ENCODE measurements around the gene PMM2. TPM values are rescaled to one million over a fixed set of nuclear protein-coding genes. Genes with fewer than 3 reads are reported as not detected.

Gene PMM2
- total RNA-seq, 6 donors from 2014 or later = 27.2 to 37.1 (median 29.8) TPM

DNA sequence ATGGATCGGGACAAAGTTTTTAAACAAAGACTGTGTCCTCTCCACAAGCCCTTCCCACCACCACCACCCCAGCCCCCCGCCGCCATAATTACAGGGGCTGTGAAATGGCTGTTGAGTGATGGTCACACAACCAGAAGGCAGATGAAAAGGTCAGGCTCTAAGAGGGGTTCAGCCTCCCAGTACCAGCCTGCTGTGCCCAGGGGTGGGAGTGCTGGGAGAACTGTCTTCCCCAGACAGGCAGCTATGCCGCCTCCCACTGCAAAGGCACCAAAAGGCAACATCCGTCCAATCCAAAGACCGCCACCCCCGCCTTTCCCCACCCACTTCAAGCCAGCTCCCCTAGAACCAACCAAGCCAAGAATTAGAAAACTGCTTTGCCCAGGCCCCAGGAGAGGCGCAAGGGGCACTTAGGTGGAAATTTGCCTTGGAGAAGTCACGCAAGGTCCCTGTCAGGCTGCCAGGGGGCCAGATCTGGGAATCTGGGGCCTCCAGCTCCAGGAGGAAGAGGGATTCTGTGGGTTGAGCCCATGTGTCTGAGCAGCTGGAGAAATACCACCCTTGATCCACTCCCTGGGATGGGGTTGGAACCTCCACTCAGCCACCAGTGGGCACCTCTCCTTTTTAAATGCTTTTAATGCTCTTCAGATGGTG is 56.8 kb downstream of the PMM2 start:
- 85 to 90% methylated on average over 8 to 9 of the region's 9 CpGs for WGBS, 2 donors
- H3K9me3 ChIP-seq = no peaks in the 10 kb centered on the region
- no peak for ATAC-seq (ENCODE audit: low FRiP score in 2 of 2)
- H3K36me3 ChIP-seq = peaks cover 4 to 77% (median 56%) of the 10 kb centered on the region in 4 donors
- no peaks in the 10 kb centered on the region for H3K27me3 ChIP-seq
- peak in 1 of 2 donors; percentile 16 for DNase-seq
- peaks cover 29 to 70% (median 46%) of the 10 kb centered on the region in 4 donors for H3K4me1 ChIP-seq
- no peak overlapping the region for H3K4me3 ChIP-seq
- TF ChIP-seq POLR2AphosphoS5 (IDR thresholded peaks at IDR 0.05) (no peak), POLR2A (IDR thresholded peaks at IDR 0.05) (no peak), EP300 (IDR thresholded peaks at IDR 0.05) (no peak)
- TF ChIP-seq, protein P1, sequence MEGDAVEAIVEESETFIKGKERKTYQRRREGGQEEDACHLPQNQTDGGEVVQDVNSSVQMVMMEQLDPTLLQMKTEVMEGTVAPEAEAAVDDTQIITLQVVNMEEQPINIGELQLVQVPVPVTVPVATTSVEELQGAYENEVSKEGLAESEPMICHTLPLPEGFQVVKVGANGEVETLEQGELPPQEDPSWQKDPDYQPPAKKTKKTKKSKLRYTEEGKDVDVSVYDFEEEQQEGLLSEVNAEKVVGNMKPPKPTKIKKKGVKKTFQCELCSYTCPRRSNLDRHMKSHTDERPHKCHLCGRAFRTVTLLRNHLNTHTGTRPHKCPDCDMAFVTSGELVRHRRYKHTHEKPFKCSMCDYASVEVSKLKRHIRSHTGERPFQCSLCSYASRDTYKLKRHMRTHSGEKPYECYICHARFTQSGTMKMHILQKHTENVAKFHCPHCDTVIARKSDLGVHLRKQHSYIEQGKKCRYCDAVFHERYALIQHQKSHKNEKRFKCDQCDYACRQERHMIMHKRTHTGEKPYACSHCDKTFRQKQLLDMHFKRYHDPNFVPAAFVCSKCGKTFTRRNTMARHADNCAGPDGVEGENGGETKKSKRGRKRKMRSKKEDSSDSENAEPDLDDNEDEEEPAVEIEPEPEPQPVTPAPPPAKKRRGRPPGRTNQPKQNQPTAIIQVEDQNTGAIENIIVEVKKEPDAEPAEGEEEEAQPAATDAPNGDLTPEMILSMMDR (IDR thresholded peaks at IDR 0.05) = no peak
- peak overlapping the region; percentile 43 to 86 (median 66) for H3K27ac ChIP-seq

DNA sequence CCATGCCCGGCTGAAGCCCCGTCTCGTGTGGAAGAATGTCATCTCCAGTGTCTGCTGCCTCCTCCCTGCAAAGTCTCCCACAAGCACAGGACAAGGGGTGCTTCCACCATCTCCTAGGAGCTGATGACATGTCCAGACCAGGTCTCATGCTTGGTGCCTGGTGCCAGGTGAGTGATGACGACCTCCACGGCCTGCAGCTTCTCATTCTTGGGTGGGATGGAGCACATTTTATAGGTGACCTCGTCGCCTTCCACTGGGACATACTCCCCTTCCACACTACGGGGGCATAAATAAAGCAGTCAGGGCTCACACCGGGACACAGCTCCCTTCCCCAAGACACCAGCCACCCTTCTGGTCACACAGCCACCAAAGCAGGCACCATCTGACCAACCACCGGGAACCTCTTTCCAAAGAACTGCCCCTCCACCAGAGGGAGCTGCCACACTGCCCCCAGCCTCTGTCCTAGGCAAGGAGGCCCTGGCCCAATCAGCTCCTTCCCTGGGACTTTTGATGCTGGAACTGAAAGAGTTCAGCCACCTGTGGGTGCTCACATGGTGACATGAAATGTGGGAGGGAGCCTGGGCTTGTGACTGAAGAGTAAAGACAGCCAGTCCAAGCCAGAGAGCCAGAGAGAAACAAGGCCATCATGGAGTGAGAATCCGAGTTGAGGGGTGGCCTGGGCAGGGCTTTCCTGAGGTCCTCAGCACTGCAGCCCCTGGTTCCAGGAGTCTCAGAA is 57.6 kb downstream of the PMM2 start:
- Histone ChIP-seq H3K9me3 (no peaks in the 10 kb centered on the region), H3K4me1 (peaks cover 27 to 70% (median 42%) of the 10 kb centered on the region in 4 donors), H3K27ac (peak overlapping the region; percentile 43 to 86 (median 66)), H3K27me3 (no peaks in the 10 kb centered on the region), H3K36me3 (peaks cover 4 to 69% (median 50%) of the 10 kb centered on the region in 4 donors), H3K4me3 (no peak overlapping the region)
- whole genome bisulfite sequencing, 2 donors = 91 to 94% methylated on average over 5 to 11 of the region's 11 CpGs
- no peak for ATAC-seq (ENCODE audit: low FRiP score in 2 of 2)
- TF ChIP-seq POLR2A (IDR thresholded peaks at IDR 0.05) (no peak), POLR2AphosphoS5 (IDR thresholded peaks at IDR 0.05) (no peak), EP300 (IDR thresholded peaks at IDR 0.05) (no peak)
- TF ChIP-seq, protein P1 (IDR thresholded peaks at IDR 0.05) = no peak
- DNase-seq = peak in 1 of 2 donors; percentile 16

DNA sequence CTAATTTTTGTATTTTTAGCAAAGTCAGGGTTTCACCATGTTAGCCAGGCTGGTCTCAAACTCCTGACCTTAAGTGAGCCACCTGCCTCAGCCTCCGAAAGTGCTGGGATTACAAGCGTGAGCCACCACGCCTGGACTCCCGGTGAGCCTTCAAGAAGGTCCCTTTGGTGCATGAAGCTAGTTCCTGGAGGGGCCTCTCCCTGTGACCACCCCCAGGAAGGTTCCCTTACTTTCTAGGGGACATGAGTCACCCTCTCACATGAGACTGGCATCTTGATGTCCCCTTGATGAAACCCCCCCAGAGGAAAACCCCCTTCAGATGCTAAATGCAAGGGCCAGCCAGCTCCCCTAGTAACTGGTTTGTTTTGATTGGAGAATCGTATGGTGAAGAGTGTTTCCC is 58.3 kb downstream of the PMM2 start:
- TF ChIP-seq POLR2A (IDR thresholded peaks at IDR 0.05) (no peak), POLR2AphosphoS5 (IDR thresholded peaks at IDR 0.05) (no peak), EP300 (IDR thresholded peaks at IDR 0.05) (no peak)
- TF ChIP-seq, protein P1 (IDR thresholded peaks at IDR 0.05) = no peak
- H3K27me3 ChIP-seq = no peaks in the 10 kb centered on the region
- ATAC-seq (ENCODE audit: low FRiP score in 2 of 2) (no peak), DNase-seq (peak in 1 of 2 donors; percentile 5)
- H3K4me3 ChIP-seq = no peak overlapping the region
- H3K9me3 ChIP-seq = no peaks in the 10 kb centered on the region
- H3K36me3 ChIP-seq = peaks cover 4 to 65% (median 48%) of the 10 kb centered on the region in 4 donors
- WGBS, 2 donors = 58 to 78% methylated on average over 1 to 5 of the region's 5 CpGs
- peaks cover 29 to 68% (median 42%) of the 10 kb centered on the region in 4 donors for H3K4me1 ChIP-seq
- peak overlapping the region; percentile 43 to 86 (median 66) for H3K27ac ChIP-seq

DNA sequence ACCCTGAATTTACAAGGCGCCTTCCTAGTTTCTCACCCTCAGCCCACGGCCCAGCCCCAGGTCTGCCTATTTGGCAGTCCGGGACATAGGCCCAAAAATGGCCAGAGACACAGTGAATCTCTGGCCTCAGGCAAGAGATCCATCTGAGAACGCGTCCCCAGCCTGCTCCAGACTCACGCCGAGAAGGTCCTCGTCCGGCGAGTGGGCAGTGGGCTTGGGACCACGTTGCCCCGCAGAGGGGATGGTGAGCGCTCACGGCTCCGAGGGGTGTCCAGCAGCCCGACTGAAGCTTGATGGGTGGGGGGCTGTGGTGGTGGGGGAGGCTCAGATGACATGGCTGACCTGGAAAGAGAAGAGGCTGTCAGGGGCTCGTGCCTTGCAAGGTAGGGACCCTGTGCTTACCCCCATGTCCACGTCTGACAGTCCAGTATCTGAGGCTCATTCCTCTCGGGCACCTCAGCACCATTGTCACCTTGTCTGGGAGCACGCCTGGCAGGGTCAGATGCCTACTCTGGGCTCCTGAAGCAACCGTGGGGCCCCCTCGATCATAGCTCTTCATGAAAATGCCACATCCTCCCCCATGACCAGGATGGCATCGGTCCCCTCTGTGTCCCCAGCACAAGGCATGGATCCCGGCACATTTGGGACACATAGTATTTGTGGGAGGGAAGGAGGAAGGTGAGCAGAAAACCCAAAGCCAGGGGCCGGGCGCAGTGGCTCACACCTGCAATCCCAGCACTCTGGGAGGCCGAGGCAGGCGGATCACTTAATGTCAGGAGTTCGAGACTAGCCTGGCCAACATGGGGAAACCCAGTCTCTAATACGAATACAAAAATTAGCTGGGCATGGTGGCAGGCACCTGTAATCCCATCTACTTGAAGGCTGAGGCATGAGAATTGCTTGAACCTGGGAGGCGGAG is 61.6 kb downstream of the PMM2 start:
- whole genome bisulfite sequencing, 2 donors = 88 to 89% methylated on average over 14 to 25 of the region's 31 CpGs
- ATAC-seq (ENCODE audit: low FRiP score in 2 of 2) (no peak), DNase-seq (no peak)
- peak overlapping the region; percentile 66 to 97 (median 80) for H3K27ac ChIP-seq
- no peaks in the 10 kb centered on the region for H3K27me3 ChIP-seq
- H3K9me3 ChIP-seq = no peaks in the 10 kb centered on the region
- peaks cover 43 to 76% (median 62%) of the 10 kb centered on the region in 4 donors for H3K4me1 ChIP-seq
- no peak overlapping the region for H3K4me3 ChIP-seq
- TF ChIP-seq POLR2A (IDR thresholded peaks at IDR 0.05) (no peak), EP300 (IDR thresholded peaks at IDR 0.05) (no peak), POLR2AphosphoS5 (IDR thresholded peaks at IDR 0.05) (no peak)
- TF ChIP-seq, protein P1 (IDR thresholded peaks at IDR 0.05) = no peak
- peaks cover 4 to 45% (median 36%) of the 10 kb centered on the region in 4 donors for H3K36me3 ChIP-seq
